Brain microvascular endothelial cell (primary cell): ENCODE data around the gene ALPK3.

ENCODE experiments used
- DNase-seq: peaks from one replicate; pipeline ENCODE4 v3.0.0-alpha.2; 2020
- H3K27ac ChIP-seq: fragments of 250-450 bp; sonication (Bioruptor Pico); 2 replicates; pipeline ENCODE4 v1.5.1; 2020; ENCODE audit warnings: mild to moderate bottlenecking, moderate library complexity
- H3K27me3 ChIP-seq: fragments of 250-450 bp; sonication (Bioruptor Pico); replicated peaks from 2 replicates; pipeline ENCODE4 v1.5.1; 2020; ENCODE audit warnings: mild to moderate bottlenecking
- H3K36me3 ChIP-seq: fragments of 250-450 bp; sonication (Bioruptor Pico); replicated peaks from 2 replicates; pipeline ENCODE4 v1.5.1; 2020; ENCODE audit warnings: mild to moderate bottlenecking
- H3K4me3 ChIP-seq: 2 replicates; pipeline ENCODE4 v1.5.1; 2011; ENCODE audit warnings: low read depth, mild to moderate bottlenecking, control low read depth, low read length, moderate library complexity
- in situ Hi-C: cut with HindIII; loops from 2 replicates; pipeline ENCODE4 v1.10.0; 2017; ENCODE audit warnings: low sequenced_read_pairs, low pct_ligation_motif_present
- TF ChIP-seq, protein P1 (sequence below): IDR thresholded peaks from 2 replicates; pipeline ENCODE4 v1.5.1; 2011; ENCODE audit warnings: low read depth, mild to moderate bottlenecking, moderate library complexity, low read length, control low read depth, inconsistent platforms; ENCODE audit errors: missing control alignments

Gene ALPK3

DNA sequence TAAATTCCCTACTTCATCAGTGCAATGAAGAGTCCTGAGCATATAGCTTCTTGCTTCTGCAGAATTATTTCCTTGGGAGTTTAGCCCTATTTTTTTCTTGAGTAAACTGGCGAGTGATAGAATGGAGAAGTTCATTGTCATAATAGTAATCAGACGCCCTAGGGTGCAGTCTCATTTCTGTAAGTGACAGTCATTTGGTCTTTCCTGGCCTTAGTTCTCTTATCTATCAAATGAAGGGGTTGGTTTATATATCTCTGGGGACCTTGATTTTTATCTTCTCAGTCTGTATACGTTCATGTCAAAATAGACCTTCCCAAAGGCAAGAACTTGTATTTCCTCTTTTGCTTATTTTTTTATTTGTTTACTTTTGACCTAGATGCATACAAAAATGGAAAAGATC lies 9.9 kb upstream of the ALPK3 start:
- in situ Hi-C loops, result no loop called here
- no peak overlapping the region for H3K27ac ChIP-seq

DNA sequence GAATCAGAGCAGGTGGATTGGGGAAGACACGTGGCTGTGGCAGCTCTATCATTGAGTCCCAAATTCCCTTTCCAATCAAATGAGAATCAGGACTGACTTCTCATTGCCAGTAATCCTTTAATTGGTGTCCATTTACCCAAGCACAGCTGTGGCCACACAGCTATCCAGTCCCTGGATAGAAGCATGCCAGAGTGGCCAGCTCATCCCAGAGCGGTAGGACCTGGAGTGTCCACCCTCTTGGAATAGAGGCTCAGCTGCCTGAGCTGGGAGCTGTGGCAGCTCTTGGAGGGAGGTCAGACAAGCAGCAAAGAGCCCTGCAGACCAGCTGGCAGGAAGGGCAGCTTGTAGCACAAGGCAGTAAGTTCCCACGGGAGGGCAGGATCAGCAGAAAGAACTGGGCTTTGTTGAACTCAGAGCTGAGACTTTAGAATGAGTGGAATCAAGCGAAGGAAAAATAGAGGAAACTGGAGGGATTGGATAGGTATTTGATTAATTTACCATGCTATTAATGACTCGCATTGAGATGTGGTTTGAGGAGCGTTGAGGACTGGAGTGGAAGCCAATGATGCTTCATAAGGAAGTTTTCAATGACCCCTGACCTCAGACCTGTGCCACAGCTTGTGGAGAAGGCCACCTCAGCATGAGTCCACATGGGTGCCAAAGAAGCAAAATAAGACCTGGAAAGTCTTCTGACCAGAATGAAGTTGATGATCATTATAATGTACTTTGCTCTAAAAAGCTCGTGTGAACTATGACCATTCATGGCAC lies 6.9 kb upstream of the ALPK3 start:
- TF ChIP-seq, protein P1, sequence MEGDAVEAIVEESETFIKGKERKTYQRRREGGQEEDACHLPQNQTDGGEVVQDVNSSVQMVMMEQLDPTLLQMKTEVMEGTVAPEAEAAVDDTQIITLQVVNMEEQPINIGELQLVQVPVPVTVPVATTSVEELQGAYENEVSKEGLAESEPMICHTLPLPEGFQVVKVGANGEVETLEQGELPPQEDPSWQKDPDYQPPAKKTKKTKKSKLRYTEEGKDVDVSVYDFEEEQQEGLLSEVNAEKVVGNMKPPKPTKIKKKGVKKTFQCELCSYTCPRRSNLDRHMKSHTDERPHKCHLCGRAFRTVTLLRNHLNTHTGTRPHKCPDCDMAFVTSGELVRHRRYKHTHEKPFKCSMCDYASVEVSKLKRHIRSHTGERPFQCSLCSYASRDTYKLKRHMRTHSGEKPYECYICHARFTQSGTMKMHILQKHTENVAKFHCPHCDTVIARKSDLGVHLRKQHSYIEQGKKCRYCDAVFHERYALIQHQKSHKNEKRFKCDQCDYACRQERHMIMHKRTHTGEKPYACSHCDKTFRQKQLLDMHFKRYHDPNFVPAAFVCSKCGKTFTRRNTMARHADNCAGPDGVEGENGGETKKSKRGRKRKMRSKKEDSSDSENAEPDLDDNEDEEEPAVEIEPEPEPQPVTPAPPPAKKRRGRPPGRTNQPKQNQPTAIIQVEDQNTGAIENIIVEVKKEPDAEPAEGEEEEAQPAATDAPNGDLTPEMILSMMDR, result no peak
- no peak for DNase-seq
- Histone ChIP-seq H3K36me3 (no peaks in the 10 kb centered on the region), H3K27me3 (no peaks in the 10 kb centered on the region), H3K27ac (no peak overlapping the region), H3K4me3 (no peak overlapping the region)
- in situ Hi-C loops, result no loop called here

More for the DNA sequence above, 9.9 kb upstream of the ALPK3 start:
- TF ChIP-seq, protein P1, result no peak
- no peak overlapping the region for H3K4me3 ChIP-seq
- H3K27me3 ChIP-seq, result no peaks in the 10 kb centered on the region
- peaks cover 16% of the 10 kb centered on the region for H3K36me3 ChIP-seq
- DNase-seq, result no peak

DNA sequence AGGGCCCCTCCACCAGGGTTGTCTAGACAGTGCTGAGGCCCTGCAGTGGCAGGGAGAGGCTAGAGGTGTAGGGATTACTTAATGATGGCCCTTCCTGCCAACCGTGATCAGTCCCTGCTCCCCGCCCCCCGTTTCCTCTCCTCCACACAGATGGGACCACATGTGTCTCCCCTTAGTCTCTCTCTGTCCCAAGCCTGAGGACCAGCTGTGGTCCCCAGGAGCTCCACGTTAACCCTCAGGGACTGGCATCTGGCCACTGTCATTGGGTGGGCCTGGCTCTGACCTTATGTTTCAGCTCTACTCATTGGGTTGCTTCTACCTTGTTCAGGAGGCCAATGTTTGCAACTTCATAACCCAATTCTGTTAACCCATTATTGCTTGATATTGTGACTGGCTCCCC lies 6.0 kb upstream of the ALPK3 start:
- Histone ChIP-seq H3K36me3 (no peaks in the 10 kb centered on the region), H3K27ac (no peak overlapping the region), H3K4me3 (no peak overlapping the region), H3K27me3 (no peaks in the 10 kb centered on the region)
- in situ Hi-C loops, result no loop called here
- DNase-seq, result no peak
- TF ChIP-seq, protein P1, result no peak

DNA sequence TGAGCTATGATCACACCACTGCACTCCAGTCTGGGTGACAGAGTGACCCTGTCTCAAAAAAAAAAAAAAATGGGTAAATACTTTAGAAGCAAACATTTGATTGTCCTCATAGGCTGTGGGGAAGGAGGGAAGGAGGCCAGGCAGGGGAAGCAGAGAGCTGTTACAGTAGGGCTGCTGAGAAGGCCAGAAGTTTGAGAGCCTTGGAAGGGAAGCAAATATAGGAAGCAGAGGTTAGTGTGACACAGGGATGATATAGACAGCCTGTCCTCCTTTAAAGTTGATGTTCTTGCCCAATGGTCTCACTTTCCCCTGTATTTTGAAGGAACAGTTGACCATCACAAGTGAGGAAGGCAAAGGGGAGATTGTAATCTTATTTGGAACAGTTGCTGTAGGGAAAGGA lies 5.3 kb upstream of the ALPK3 start:
- in situ Hi-C loops, result no loop called here

DNA sequence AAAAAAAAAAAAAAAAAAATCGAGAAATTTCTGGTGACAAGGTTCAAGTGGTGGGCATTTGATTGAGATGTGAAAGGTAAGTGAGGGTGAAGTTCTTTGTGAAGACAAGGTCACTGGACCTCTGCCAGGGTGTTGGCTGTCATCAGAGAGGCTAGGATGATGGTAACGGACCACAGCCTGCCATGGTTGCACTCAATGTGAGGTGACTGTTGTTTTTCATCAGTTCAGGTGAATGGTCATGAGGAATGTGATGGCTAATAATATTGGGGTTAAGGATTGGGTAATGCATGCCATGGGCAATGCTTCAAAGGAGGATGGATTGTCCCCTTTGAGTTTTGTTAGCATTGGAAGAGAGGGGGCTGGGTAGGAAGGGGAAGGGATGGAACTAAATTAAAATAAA lies 4.3 kb upstream of the ALPK3 start:
- Histone ChIP-seq H3K27me3 (no peaks in the 10 kb centered on the region), H3K36me3 (no peaks in the 10 kb centered on the region), H3K4me3 (no peak overlapping the region), H3K27ac (no peak overlapping the region)
- TF ChIP-seq, protein P1, result no peak
- DNase-seq, result no peak
- in situ Hi-C loops, result no loop called here

More for the DNA sequence above, 5.3 kb upstream of the ALPK3 start:
- Histone ChIP-seq H3K27ac (no peak overlapping the region), H3K27me3 (no peaks in the 10 kb centered on the region), H3K36me3 (no peaks in the 10 kb centered on the region), H3K4me3 (no peak overlapping the region)
- DNase-seq, result no peak
- TF ChIP-seq, protein P1, result no peak

DNA sequence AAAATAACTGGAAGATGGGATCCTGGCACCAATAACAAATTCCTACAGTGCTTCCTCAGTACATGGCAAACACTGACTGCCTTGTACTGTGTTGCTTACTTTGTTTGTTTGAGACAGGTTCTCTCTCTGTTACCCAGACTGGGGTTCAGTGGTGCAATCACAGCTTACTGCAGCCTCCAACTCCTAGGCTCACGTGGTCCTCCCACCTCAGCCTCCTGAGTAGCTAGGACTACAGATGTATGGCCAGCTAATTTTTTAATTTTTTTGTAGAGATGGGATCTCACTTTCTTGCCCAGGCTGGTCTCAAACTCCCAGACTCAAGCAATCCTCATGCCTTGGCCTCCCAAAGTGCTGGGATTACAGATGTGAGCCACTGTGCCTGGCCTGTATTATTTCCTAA lies 3.7 kb upstream of the ALPK3 start:
- TF ChIP-seq, protein P1, result no peak
- in situ Hi-C loops, result no loop called here
- Histone ChIP-seq H3K27ac (no peak overlapping the region), H3K36me3 (no peaks in the 10 kb centered on the region), H3K4me3 (no peak overlapping the region), H3K27me3 (no peaks in the 10 kb centered on the region)
- DNase-seq, result no peak
